ENCODE data around the gene CREB3L2.
"Not testable (repeated sequence)": the region's sequence is repeated elsewhere in the genome, so short reads cannot be mapped to it uniquely, and the experiment has no call there.

The CREB3L2 gene

DNA sequence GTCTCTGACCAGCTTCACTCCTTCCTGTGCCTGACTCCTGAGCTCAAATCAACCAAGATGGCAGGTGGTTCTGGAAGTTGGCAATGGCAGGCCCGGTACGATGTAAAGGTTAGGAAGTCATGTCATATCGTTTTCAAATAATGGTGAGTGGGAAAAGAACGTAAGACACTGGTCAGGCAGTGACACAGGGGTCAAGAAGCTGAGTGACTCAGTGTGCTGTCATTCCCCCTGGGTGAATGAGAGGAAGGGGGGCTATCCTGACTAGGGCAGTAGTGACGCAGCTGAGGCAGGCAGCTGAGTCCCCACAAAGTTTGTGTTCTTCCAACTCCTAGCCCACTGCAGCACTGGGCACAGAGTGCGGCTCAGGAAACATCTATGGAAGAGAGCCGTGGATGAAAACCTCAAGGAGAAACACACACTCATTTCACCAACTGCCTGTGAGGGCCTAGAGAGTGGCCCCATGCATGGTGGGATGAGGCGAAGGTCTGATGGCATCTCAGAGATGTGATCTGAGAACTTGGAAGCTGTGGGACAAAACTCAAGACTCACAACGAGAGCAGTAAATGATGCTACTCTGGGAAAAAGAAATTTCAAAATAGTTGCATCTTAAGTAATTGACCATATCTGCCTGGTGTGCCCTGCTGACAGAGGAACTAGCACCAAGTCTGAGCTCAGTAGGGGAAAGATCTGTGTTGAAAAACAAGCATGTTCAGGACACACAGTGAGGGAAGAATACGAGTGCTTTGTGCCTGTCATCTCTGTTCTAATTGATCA is 23.2 kb downstream of the CREB3L2 start:
- Histone ChIP-seq H3K9me3 (ENCODE audit: control insufficient read depth in 1 of 2, low read length in 2 of 2) (no peaks in the 10 kb centered on the region), H3K4me3 (ENCODE audit: low read depth in 1 of 2, low read length in 2 of 2) (no peak overlapping the region), H3K36me3 (ENCODE audit: control insufficient read depth in 1 of 2, insufficient read depth in 2 of 2, low read length in 2 of 2) (no peaks in the 10 kb centered on the region), H3K27me3 (ENCODE audit: low read depth, low read length) (no peaks in the 10 kb centered on the region), H3K4me1 (ENCODE audit: control insufficient read depth in 1 of 2, insufficient read depth in 2 of 2, low read length in 2 of 2) (peaks cover 15 to 77% of the 10 kb centered on the region in 2 donors), H3K27ac (ENCODE audit: low read length) (peak overlapping the region; percentile 81)

DNA sequence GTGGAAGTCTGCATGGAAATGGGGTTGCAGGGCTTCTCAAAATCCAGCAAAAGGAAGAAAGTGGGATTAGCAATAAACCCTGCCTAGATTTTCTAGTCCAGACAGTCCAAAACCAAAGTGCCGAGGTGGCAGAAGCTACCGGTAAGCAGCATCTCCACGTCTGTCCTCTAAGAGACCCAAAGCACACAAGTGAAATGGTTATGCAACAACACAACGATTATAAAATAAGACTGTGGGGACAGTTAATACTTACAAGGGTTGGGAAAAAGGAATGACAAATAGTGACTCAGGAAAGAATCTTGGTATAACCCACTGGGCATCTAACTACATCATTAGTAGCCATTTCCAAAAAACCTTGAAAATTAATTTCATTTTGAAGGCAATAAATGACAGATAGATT is 24.7 kb downstream of the CREB3L2 start:
- no peaks in the 10 kb centered on the region for H3K9me3 ChIP-seq (ENCODE audit: control insufficient read depth in 1 of 2, low read length in 2 of 2)
- H3K27ac ChIP-seq (ENCODE audit: low read length) = no peak overlapping the region
- no peaks in the 10 kb centered on the region for H3K27me3 ChIP-seq (ENCODE audit: low read depth, low read length)
- H3K4me1 ChIP-seq (ENCODE audit: control insufficient read depth in 1 of 2, insufficient read depth in 2 of 2, low read length in 2 of 2) = peaks cover 8 to 77% of the 10 kb centered on the region in 2 donors
- no peaks in the 10 kb centered on the region for H3K36me3 ChIP-seq (ENCODE audit: control insufficient read depth in 1 of 2, insufficient read depth in 2 of 2, low read length in 2 of 2)
- H3K4me3 ChIP-seq (ENCODE audit: low read depth in 1 of 2, low read length in 2 of 2) = no peak overlapping the region

DNA sequence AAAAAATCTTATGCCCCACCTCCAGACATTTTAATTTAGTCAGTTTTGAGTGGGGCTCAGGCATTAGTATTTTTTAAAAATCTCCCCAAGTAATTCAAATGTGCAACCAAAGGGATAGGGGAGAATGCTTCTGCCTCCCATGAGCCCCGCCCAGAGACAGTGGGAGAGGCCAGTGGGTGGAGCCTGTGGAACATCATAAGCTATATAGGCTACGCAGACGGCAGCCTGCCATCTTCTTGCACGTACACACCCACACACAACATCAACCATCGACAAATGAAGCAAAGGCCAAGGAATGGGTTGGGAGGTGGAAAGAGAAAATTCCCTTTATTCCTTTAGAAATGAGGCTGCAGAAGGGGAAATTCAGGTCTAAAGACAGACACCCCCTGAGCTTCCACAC is 25.2 kb downstream of the CREB3L2 start:
- peaks cover 8 to 75% of the 10 kb centered on the region in 2 donors for H3K4me1 ChIP-seq (ENCODE audit: control insufficient read depth in 1 of 2, insufficient read depth in 2 of 2, low read length in 2 of 2)
- H3K4me3 ChIP-seq (ENCODE audit: low read depth in 1 of 2, low read length in 2 of 2) = no peak overlapping the region

DNA sequence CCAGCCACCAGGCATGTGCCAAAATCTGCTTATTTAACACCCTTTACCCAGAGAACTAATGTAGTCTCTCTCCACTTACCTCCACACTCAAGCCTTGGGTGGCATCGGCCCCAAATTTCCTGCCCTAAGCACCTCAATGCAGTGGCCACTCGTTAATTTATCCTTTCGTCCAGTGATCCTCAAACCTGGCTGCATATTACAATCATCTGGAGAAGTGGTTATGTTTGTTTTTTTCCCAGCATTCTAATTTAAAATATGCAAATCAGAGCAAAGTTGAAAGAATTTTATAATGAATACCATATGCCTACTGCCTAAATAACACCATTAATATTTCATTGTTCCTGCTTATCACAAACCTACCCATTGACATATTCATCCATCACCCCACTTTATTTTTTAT is 25.7 kb downstream of the CREB3L2 start:
- no peaks in the 10 kb centered on the region for H3K36me3 ChIP-seq (ENCODE audit: control insufficient read depth in 1 of 2, insufficient read depth in 2 of 2, low read length in 2 of 2)
- H3K4me1 ChIP-seq (ENCODE audit: control insufficient read depth in 1 of 2, insufficient read depth in 2 of 2, low read length in 2 of 2) = peaks cover 8 to 73% of the 10 kb centered on the region in 2 donors
- peak overlapping the region; percentile 68 for H3K27ac ChIP-seq (ENCODE audit: low read length)
- no peak overlapping the region for H3K4me3 ChIP-seq (ENCODE audit: low read depth in 1 of 2, low read length in 2 of 2)
- H3K9me3 ChIP-seq (ENCODE audit: control insufficient read depth in 1 of 2, low read length in 2 of 2) = no peaks in the 10 kb centered on the region
- H3K27me3 ChIP-seq (ENCODE audit: low read depth, low read length) = no peaks in the 10 kb centered on the region

More for the DNA sequence above, 25.2 kb downstream of the CREB3L2 start:
- Histone ChIP-seq H3K36me3 (ENCODE audit: control insufficient read depth in 1 of 2, insufficient read depth in 2 of 2, low read length in 2 of 2) (no peaks in the 10 kb centered on the region), H3K27me3 (ENCODE audit: low read depth, low read length) (no peaks in the 10 kb centered on the region), H3K27ac (ENCODE audit: low read length) (no peak overlapping the region), H3K9me3 (ENCODE audit: control insufficient read depth in 1 of 2, low read length in 2 of 2) (no peaks in the 10 kb centered on the region)

DNA sequence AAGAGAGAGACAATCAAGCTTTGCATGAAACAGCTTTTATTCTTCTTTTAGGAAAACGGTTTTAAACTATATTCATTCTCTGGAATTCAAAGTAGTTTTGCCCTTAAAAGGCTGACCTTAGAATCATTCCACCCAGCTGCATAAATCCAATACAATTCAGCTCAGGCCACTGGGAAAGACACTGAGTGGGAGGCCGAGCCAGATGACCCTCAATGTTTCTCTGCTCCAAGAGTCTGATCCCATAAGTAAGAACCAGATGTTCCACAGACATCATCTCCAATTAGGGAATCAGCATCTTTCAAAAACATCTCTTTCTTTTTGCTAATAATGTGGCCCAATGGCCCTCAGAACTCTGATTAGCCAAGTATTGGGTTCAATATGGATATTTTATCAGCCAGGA is 26.1 kb downstream of the CREB3L2 start:
- Histone ChIP-seq H3K9me3 (ENCODE audit: control insufficient read depth in 1 of 2, low read length in 2 of 2) (no peaks in the 10 kb centered on the region), H3K4me1 (ENCODE audit: control insufficient read depth in 1 of 2, insufficient read depth in 2 of 2, low read length in 2 of 2) (peaks cover 5 to 73% of the 10 kb centered on the region in 2 donors), H3K36me3 (ENCODE audit: control insufficient read depth in 1 of 2, insufficient read depth in 2 of 2, low read length in 2 of 2) (no peaks in the 10 kb centered on the region), H3K27me3 (ENCODE audit: low read depth, low read length) (no peaks in the 10 kb centered on the region), H3K27ac (ENCODE audit: low read length) (peak overlapping the region; percentile 68), H3K4me3 (ENCODE audit: low read depth in 1 of 2, low read length in 2 of 2) (no peak overlapping the region)

DNA sequence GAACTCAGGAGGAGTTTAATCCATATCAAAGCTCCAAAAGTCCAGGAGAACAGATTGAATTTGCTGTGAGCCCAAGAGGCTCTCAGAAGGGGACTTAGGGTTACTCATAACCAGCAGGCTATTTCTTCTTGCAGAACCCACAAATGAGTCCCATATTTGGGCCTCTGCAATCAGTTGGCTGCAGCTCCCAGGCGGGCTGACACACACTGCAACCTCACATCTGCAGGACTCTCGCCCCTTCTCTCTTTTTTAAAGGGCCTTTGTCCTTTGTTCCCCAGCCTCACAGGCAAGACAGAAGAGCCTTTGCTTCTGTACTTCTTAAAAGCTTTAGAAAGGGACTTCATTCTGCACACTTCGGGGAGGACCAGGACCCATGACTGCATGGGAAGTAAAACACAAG is 26.7 kb downstream of the CREB3L2 start:
- no peaks in the 10 kb centered on the region for H3K36me3 ChIP-seq (ENCODE audit: control insufficient read depth in 1 of 2, insufficient read depth in 2 of 2, low read length in 2 of 2)
- peak overlapping the region; percentile 87 for H3K27ac ChIP-seq (ENCODE audit: low read length)
- peaks cover 4 to 71% of the 10 kb centered on the region in 2 donors for H3K4me1 ChIP-seq (ENCODE audit: control insufficient read depth in 1 of 2, insufficient read depth in 2 of 2, low read length in 2 of 2)
- H3K9me3 ChIP-seq (ENCODE audit: control insufficient read depth in 1 of 2, low read length in 2 of 2) = no peaks in the 10 kb centered on the region
- peak overlapping the region in 1 of 2 donors; percentile 9 for H3K4me3 ChIP-seq (ENCODE audit: low read depth in 1 of 2, low read length in 2 of 2)
- H3K27me3 ChIP-seq (ENCODE audit: low read depth, low read length) = no peaks in the 10 kb centered on the region

DNA sequence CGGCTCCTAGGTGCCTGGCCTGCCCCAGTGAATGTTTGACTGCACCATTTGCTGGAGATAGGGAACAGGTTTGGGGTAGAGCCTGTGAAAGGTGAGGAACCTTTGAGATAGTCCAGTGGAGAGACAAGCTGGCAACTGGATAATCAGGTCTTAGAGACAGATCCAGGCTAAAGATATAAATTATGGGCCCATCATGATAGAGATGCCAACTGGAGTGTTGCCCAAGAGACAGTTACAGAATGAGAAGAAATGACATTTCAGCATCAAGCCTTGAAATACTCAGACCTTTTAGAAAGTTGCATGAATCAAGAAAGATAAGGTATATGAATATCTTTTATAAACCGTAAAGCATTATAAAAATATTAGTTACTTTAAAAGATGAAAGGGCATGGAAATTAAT is 27.1 kb downstream of the CREB3L2 start:
- Histone ChIP-seq H3K36me3 (ENCODE audit: control insufficient read depth in 1 of 2, insufficient read depth in 2 of 2, low read length in 2 of 2) (no peaks in the 10 kb centered on the region), H3K27ac (ENCODE audit: low read length) (peak overlapping the region; percentile 87), H3K4me3 (ENCODE audit: low read depth in 1 of 2, low read length in 2 of 2) (no peak overlapping the region), H3K4me1 (ENCODE audit: control insufficient read depth in 1 of 2, insufficient read depth in 2 of 2, low read length in 2 of 2) (peaks cover 4 to 67% of the 10 kb centered on the region in 2 donors), H3K9me3 (ENCODE audit: control insufficient read depth in 1 of 2, low read length in 2 of 2) (no peaks in the 10 kb centered on the region), H3K27me3 (ENCODE audit: low read depth, low read length) (no peaks in the 10 kb centered on the region)

DNA sequence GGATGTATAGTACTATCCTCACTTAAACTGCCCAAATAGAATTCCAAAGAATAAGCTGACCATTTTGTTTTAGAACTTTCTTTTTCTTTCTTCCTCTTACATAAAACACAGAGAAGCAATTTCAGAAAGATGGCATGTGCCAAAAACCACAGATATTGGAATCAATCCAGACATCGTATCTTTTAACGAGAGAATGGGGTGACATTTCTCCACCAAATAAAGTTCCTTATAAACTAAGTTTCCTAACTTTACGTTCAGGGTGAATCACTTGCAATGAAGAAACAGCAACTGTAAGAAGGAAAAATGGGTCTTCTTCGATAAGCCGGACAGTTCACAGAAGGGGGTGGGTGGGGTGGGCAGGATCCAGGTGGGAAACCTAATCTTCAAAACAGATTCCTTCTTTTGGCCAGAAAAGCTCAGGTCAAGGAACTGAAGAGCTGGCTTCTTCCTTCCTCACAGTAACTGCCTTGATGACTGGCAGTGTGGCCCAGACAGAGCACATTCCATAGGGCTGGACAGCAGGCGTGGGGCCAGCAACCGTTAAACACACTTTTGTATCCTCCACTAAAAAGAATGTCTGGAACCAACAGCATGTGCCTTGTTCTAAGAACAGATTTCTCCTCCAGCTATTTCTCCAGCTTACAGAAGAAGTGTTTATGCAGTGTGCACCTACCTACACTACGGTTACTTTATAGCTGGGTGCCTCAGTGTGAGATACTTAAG is 31.5 kb downstream of the CREB3L2 start:
- Histone ChIP-seq H3K4me3 (ENCODE audit: low read depth in 1 of 2, low read length in 2 of 2) (no peak overlapping the region), H3K4me1 (ENCODE audit: control insufficient read depth in 1 of 2, insufficient read depth in 2 of 2, low read length in 2 of 2) (peaks cover 4 to 55% of the 10 kb centered on the region in 2 donors), H3K9me3 (ENCODE audit: control insufficient read depth in 1 of 2, low read length in 2 of 2) (no peaks in the 10 kb centered on the region), H3K27me3 (ENCODE audit: low read depth, low read length) (no peaks in the 10 kb centered on the region), H3K27ac (ENCODE audit: low read length) (no peak overlapping the region), H3K36me3 (ENCODE audit: control insufficient read depth in 1 of 2, insufficient read depth in 2 of 2, low read length in 2 of 2) (no peaks in the 10 kb centered on the region)

DNA sequence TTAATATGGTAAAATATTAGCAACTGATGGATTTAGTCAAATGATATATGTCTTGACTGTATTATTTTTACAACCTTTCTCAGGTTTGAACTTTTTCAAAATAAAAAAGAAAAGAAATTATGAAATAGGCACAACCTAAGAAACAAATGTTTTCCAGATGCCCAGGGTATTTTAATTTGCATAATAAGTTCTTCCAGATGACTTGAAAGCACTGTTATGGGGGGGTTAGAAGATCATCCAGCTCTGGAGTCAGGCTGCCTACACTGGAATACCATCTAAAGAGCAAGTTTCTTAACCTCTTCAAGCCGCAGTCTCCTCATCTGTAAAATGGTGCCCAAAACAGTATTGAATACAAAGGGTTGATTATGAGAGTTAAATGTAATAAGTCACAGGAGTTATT is 32.1 kb downstream of the CREB3L2 start:
- Histone ChIP-seq H3K4me1 (ENCODE audit: control insufficient read depth in 1 of 2, insufficient read depth in 2 of 2, low read length in 2 of 2) (peaks cover 0 to 49% of the 10 kb centered on the region in 2 donors), H3K9me3 (ENCODE audit: control insufficient read depth in 1 of 2, low read length in 2 of 2) (no peaks in the 10 kb centered on the region), H3K36me3 (ENCODE audit: control insufficient read depth in 1 of 2, insufficient read depth in 2 of 2, low read length in 2 of 2) (no peaks in the 10 kb centered on the region), H3K27ac (ENCODE audit: low read length) (no peak overlapping the region), H3K27me3 (ENCODE audit: low read depth, low read length) (no peaks in the 10 kb centered on the region), H3K4me3 (ENCODE audit: low read depth in 1 of 2, low read length in 2 of 2) (no peak overlapping the region)

DNA sequence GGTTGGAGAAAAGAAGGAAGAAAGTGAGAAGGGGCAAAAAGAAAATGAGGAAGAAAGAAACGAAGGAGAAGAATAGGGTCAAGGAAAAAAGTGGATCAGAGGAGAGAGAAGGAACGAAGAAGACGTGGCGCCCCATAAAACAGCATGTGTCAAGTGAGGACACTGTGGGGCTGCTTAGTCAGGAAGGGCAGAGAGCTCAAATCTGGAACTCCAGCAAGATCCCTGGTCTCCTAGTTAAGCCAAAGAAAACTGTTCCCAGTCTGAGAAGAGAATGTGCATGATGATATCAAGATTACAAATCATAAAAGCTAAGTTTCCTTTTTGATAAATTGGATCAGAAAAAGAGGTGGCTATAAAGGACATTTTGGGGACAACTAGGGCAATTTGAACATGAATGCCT is 33.0 kb downstream of the CREB3L2 start:
- Histone ChIP-seq H3K27ac (ENCODE audit: low read length) (no peak overlapping the region), H3K36me3 (ENCODE audit: control insufficient read depth in 1 of 2, insufficient read depth in 2 of 2, low read length in 2 of 2) (no peaks in the 10 kb centered on the region), H3K27me3 (ENCODE audit: low read depth, low read length) (no peaks in the 10 kb centered on the region), H3K4me3 (ENCODE audit: low read depth in 1 of 2, low read length in 2 of 2) (no peak overlapping the region), H3K4me1 (ENCODE audit: control insufficient read depth in 1 of 2, insufficient read depth in 2 of 2, low read length in 2 of 2) (peaks cover 0 to 43% of the 10 kb centered on the region in 2 donors), H3K9me3 (ENCODE audit: control insufficient read depth in 1 of 2, low read length in 2 of 2) (no peaks in the 10 kb centered on the region)

DNA sequence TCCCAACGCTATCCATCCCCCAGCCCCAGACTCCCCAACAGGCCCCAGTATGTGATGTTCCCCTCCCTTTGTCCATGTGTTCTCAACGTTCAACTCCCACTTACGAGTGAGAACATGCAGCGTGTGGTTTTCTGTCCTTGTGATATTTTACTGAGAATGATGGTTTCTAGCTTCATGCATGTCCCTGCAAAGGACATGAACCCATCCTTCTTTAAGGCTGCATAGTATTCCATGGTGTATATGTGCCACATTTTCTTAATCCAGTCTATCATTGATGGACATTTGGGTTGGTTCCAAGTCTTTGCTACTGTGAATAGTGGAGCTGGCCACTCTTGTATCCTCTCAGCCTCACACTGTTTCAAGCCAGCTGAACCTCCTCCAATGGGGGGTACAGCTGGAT is 33.5 kb downstream of the CREB3L2 start:
- H3K27me3 ChIP-seq (ENCODE audit: low read depth, low read length); H3K4me3 ChIP-seq (ENCODE audit: low read depth in 1 of 2, low read length in 2 of 2); H3K36me3 ChIP-seq (ENCODE audit: control insufficient read depth in 1 of 2, insufficient read depth in 2 of 2, low read length in 2 of 2); H3K27ac ChIP-seq (ENCODE audit: low read length); H3K9me3 ChIP-seq (ENCODE audit: control insufficient read depth in 1 of 2, low read length in 2 of 2): not testable (repeated sequence)
- peaks cover 0 to 40% of the 10 kb centered on the region in 2 donors for H3K4me1 ChIP-seq (ENCODE audit: control insufficient read depth in 1 of 2, insufficient read depth in 2 of 2, low read length in 2 of 2)
